Small intestine (tissue), 7 donors: ENCODE data around the gene CPLANE2. TPM values are rescaled to one million over a fixed set of nuclear protein-coding genes. Genes with fewer than 3 reads are reported as not detected.

ENCODE experiments used
- DNase-seq, 2 donors: peaks; one replicate each; pipeline versions ENCODE4 v3.0.0 to v3.0.0-alpha.2; 2013
- FAIRE-seq: peaks from 2 replicates; lab custom pipeline; 2012; peaks lifted over from hg19 to GRCh38; lab: Jason Lieb, UNC
- H3K27ac ChIP-seq, 3 donors: one replicate each; pipeline ENCODE4 v1.5.1; 2013; ENCODE audit warnings: low read length in 2 of 3, mild to moderate bottlenecking in 2 of 3, control low read depth in 1 of 3, inconsistent platforms in 1 of 3, low read depth in 1 of 3, moderate library complexity in 1 of 3
- H3K27me3 ChIP-seq, 3 donors: one replicate each; pipeline ENCODE4 v1.6.1; 2013; ENCODE audit warnings: low read length in 3 of 3, inconsistent platforms in 1 of 3; ENCODE audit not compliant: control insufficient read depth in 3 of 3, insufficient read depth in 3 of 3
- H3K36me3 ChIP-seq, 3 donors: one replicate each; pipeline ENCODE4 v1.6.1; 2013; ENCODE audit warnings: low read length in 3 of 3, inconsistent platforms in 1 of 3, low read depth in 1 of 3, mild to moderate bottlenecking in 1 of 3, moderate library complexity in 1 of 3; ENCODE audit not compliant: control insufficient read depth in 3 of 3, insufficient read depth in 2 of 3
- H3K4me1 ChIP-seq, 3 donors: one replicate each; pipeline ENCODE4 v1.6.1; 2013; ENCODE audit warnings: low read length in 2 of 3, inconsistent platforms in 1 of 3, low read depth in 1 of 3, mild to moderate bottlenecking in 1 of 3, moderate library complexity in 1 of 3; ENCODE audit not compliant: control insufficient read depth in 3 of 3, insufficient read depth in 2 of 3
- H3K4me3 ChIP-seq, 3 donors: one replicate each; pipeline ENCODE4 v1.5.1; 2013; ENCODE audit warnings: low read length in 3 of 3, control low read depth in 1 of 3, inconsistent platforms in 1 of 3, low read depth in 1 of 3, mild to moderate bottlenecking in 1 of 3, moderate library complexity in 1 of 3
- H3K9me3 ChIP-seq, 2 donors: one replicate each; pipeline ENCODE4 v1.6.1; 2013; ENCODE audit warnings: low read depth in 1 of 2, low read length in 1 of 2; ENCODE audit not compliant: control insufficient read depth in 2 of 2, insufficient read depth in 1 of 2
- WGBS, 3 donors: extraction: QIAGEN DNeasy Blood & Tissue Kit; methylation state at CpG; one replicate each; pipeline ENCODE4 v1.1.7; 2013; 5-methylcytosine and 5-hydroxymethylcytosine counted together
- polyA plus RNA-seq, 4 donors: library from polyadenylated mRNA; stranded (reverse) in 3 of 4; unstranded in 1 of 4; fragments of 200-250 nt in 3 of 4; fragments of 120-200 nt in 1 of 4; gene quantifications; one replicate each; pipeline versions ENCODE4 v1.2.1 to v1.2.3, GENCODE V29; 2013
- donor health status: healthy with polysubstance abuse.
- donor health status: control.
- donor health status: control.
- donor health status: Bipolar disorder and iron deficiency.
- donor health status: healthy.

Gene CPLANE2
- polyA plus RNA-seq, 4 donors: 1.6 to 7.4 (median 4.4) TPM

GRCh38 chr1:16181887-16182719 lies 54.9 kb downstream of the CPLANE2 start:
- Histone ChIP-seq H3K4me3 (no peak overlapping the region), H3K4me1 (peaks cover 0 to 32% (median 0%) of the 10 kb centered on the region in 3 donors), H3K27ac (peak overlapping the region in 2 of 3 donors; percentile 63 to 92), H3K36me3 (no peaks in the 10 kb centered on the region), H3K27me3 (no peaks in the 10 kb centered on the region), H3K9me3 (no peaks in the 10 kb centered on the region)
- 63 to 79% (median 74%) methylated on average over 17 to 18 of the region's 18 CpGs for WGBS, 3 donors
- no peak for FAIRE-seq
- peak in 1 of 2 donors; percentile 52 for DNase-seq

Other genes with a start within 250 kb of the CPLANE2 start
- gene SRARP, start 232.9 kb downstream of the CPLANE2 start, polyA plus RNA-seq: not detected
- 10 to 100 TPM in 2 of 4 donors, 1 to 10 TPM in 2; 1.1 to 63.5 (median 14.1) TPM for gene HSPB7, start 219.1 kb downstream of the CPLANE2 start, polyA plus RNA-seq
- gene CLCNKA, start 215.1 kb downstream of the CPLANE2 start, polyA plus RNA-seq: under 1 TPM in 3 of 4 donors, not detected in 1; 0.06 to 0.22 (median 0.21) TPM
- under 1 TPM in 2 of 4 donors, not detected in 2; 0.04 to 0.19 TPM for gene CLCNKB, start 193.4 kb downstream of the CPLANE2 start, polyA plus RNA-seq
- gene FAM131C, start 163.5 kb downstream of the CPLANE2 start, polyA plus RNA-seq: 1 to 10 TPM in 1 of 4 donors, under 1 TPM in 2, not detected in 1; 0.21 to 1.6 (median 0.45) TPM
- gene EPHA2, start 81.1 kb downstream of the CPLANE2 start, polyA plus RNA-seq: 10 to 100 TPM; 12.7 to 23.8 (median 19.8) TPM
- gene ARHGEF19, start 24.5 kb downstream of the CPLANE2 start, polyA plus RNA-seq: 10 to 100 TPM in 2 of 4 donors, 1 to 10 TPM in 2; 2.2 to 14.0 (median 7.5) TPM
- 10 to 100 TPM in 3 of 4 donors, 1 to 10 TPM in 1; 10.0 to 14.5 (median 12.2) TPM for gene FBXO42, start 115.3 kb upstream of the CPLANE2 start, polyA plus RNA-seq
- gene SZRD1, start 130.1 kb upstream of the CPLANE2 start, polyA plus RNA-seq: 10 to 100 TPM; 72.2 to 98.8 (median 79.7) TPM
- under 1 TPM in 3 of 4 donors, not detected in 1; 0.18 to 0.27 (median 0.22) TPM for gene SPATA21, start 200.2 kb upstream of the CPLANE2 start, polyA plus RNA-seq
- gene NECAP2, start 203.5 kb upstream of the CPLANE2 start, polyA plus RNA-seq: 10 to 100 TPM; 36.0 to 43.7 (median 41.4) TPM